Loucy (cell line): ENCODE measurements around the gene PDZD4.

Source experiments
- CTCF ChIP-seq: fragments of 200-600 bp; sonication (generic); conservative IDR thresholded peaks from 2 replicates; pipeline ENCODE4 v1.5.1; 2014; ENCODE audit warnings: mild to moderate bottlenecking, antibody characterized with exemption, low read length
- EZH2phosphoT487 ChIP-seq: fragments of 200-600 bp; IDR thresholded peaks from 2 replicates; pipeline ENCODE4 v1.6.1; 2018; ENCODE audit warnings: antibody characterized with exemption, mild to moderate bottlenecking, moderate library complexity, borderline replicate concordance

- no peak for TF ChIP-seq CTCF
- TF ChIP-seq EZH2phosphoT487, result no peak
Observed at GRCh38 chrX:153821066-153821465, 9.3 kb downstream of the PDZD4 start.
